Stimulated activated CD8-positive, alpha-beta memory T cell treated with anti-CD3 and anti-CD28 coated beads, Interleukin-7, amount 100 ng/mL, for 1 hour (primary cell): ENCODE results near the gene APOL3.
"Not testable (repeated sequence)": the region's sequence is repeated elsewhere in the genome, so short reads cannot be mapped to it uniquely, and the experiment has no call there.

Experiments used
- DNase-seq, 2 donors: peaks; one replicate each; pipeline ENCODE4 v3.0.0-alpha.2; 2020; ENCODE audit warnings: low read depth in 2 of 2

APOL3 gene

GRCh38 chr22:36161793-36162126, 1.2 kb upstream of the APOL3 start:
- DNase-seq = not testable (repeated sequence)

DNA sequence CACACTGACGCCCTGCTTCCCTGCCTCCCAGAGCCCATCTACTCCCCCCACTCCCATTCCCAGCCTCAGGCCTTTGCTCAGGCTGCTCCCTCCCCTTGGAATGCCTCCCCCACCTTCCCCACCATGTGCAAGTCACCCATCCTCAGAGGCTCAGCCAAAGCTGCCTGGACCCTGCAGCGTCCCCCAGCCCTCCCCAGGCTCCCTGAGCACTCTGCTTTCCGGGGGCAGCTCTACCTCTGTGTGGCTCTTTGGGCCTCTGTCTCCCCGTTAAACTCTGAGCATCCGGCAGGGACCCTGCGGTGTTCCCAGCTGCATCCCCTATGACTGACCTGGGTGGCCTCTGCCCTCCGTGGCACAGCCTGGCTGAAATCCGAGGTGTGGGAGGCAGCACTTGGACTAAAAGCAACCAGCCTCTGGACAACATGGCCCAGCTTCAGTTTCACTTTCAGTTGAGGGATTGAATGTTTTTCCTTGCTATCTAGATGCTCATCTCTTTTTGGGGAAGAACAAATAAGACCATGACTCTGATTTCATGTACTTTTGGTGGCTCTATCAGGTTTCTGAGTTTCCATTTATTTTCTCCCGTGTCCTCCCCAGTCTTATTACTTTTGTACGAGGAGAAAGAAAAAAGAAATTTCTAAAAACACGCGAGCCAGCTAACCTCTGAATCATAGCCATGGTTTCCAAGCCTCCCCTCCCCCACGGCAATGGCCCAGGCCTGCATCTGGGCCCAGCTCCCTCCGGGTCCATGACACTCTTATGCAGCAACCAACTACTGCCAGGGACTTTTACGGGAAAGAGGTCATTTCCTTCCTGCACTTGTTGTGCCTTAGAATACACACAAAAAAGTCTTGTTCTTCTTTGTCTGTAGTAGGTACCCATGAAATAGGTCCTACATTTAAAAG, 3.8 kb downstream of the APOL3 start:
- peak; percentile 34 to 44 for DNase-seq

GRCh38 chr22:36156119-36156514, 4.4 kb downstream of the APOL3 start:
- DNase-seq = no peak

DNA sequence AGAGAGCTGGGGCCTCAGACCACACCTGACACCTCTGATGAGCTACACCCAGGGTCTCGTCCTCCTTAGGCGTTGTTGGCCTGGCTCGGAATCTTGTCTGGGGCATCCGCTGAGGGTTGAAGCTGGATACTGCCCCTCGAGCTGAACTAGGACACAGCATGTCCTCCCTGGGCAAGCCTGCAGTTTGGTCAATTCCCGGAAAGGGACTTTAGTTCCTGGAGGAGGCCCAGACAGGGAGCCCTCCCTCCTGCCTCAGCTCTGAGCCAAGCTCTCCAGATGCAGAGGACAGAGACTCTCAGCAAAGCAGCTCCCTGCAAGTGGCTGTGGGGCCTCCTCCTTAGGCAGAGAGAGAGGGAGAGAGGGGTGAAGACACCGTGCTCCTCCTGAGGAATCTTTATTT, 4.9 kb downstream of the APOL3 start:
- DNase-seq = no peak

- no peak for DNase-seq
Measured at GRCh38 chr22:36154423-36154945, 6.1 kb downstream of the APOL3 start.

GRCh38 chr22:36153501-36154422, 6.8 kb downstream of the APOL3 start:
- DNase-seq = no peak

- not testable (repeated sequence) for DNase-seq
Measured at GRCh38 chr22:36152821-36153220, 7.7 kb downstream of the APOL3 start.

DNA sequence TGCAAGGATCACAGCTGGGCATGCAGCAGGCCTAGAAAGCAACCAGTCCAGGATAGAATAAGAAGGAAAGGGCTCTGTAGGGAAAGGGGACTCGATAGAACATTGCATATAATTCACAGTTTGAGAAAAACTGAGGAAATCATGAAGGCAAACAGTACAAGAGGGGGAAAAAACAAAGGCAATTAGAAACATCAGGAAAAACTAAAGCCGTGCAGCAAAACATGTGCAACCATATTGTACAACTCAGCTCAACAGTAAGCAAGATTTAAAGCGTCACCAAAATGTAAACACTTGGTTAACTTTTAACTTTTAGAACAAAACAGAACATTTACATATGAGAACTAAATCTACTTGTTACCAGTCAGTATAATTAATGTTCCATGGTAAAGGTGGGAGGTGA, 8.5 kb downstream of the APOL3 start:
- no peak for DNase-seq

GRCh38 chr22:36151006-36151595, 9.5 kb downstream of the APOL3 start:
- no peak for DNase-seq

DNA sequence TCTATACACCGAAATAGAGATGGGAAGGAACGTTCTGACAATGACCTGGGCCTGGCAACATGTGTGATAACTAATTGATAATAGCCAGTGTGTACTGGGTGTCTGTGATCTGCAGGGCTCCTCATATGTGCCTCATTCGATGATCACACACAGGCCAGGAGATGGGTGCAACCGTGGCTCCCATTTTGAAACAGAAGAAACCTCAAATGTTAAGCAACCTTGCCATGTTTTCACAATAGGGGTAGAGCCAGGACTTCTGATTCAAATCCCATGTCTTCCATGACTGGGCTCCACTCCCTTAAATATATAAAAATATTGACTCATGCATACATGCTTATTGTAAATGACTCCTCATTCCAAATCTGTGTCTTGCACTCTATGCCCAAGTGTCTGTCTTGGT, 11.1 kb downstream of the APOL3 start:
- DNase-seq = no peak

DNA sequence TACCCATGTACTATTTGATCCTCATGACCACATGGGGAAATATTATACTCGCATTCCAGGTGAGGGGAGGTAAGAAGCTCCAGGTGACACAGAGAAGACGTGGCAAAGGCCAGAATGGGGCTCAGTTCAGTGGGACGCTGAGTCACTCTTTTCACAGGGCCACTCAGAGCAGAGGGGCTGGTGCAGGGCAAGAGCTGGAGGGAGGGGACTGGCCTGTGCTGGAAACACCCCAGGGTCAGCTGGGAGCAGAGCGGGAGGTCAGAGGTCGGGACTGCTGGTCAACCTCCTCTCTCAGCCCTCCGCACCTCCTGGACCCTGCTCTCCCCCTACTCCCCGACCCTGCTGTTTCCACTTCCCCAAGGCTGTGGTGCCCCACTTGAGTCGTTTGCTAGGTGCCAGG, 12.1 kb downstream of the APOL3 start:
- DNase-seq = no peak

- no peak for DNase-seq
Measured at GRCh38 chr22:36147196-36147791, 13.3 kb downstream of the APOL3 start.

DNA sequence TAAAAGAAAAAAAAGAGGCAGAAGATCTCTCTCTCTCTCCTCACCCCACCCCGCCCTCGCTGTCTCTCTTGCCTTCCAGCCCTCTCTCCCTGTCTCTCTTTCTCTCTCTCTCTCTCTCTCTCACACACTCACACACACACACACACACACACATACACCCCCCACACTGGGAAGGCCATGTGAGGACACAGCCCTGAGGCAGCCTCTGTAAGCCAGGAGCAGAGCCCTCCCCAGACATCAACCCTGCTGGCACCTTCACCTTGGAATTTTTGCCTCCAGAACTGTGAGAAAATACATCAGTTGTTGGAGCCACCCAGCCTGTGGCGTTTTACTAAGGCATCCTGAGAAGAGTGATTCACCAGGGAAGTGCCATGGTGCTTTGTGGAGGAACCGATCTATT, 14.7 kb downstream of the APOL3 start:
- DNase-seq = no peak

DNA sequence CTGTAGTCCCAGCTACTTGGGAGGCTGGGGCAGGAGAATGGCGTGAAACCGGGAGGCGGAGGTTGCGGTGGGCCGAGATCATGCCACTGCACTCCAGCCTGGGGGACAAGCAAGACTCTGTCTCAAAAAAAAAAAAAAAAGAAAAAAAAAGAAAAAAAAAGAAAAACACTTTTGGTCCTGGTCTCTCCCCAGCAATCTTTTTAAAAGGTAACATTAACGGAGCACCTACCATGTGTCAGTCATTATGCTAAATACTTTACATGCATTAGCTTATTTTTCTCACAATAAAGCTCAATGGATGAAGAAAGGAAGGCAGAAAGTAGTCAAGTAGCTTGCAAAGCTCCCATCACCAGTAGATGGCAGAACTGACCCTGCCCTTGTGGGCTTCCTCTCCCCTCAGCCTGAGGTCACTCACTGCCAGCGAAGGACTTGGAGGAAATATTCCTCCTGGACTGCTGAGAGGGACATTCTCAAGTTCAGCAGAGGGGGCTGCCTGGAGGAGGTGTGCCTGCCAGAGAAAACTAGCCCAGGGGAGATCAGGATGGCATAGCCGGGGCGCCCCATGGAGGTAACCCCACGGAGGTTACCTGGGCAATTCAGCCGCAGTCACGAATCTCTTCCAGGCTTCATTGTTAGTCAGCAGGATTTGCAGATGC, 15.5 kb downstream of the APOL3 start:
- no peak for DNase-seq

GRCh38 chr22:36143956-36144355, 16.6 kb downstream of the APOL3 start:
- no peak for DNase-seq

DNA sequence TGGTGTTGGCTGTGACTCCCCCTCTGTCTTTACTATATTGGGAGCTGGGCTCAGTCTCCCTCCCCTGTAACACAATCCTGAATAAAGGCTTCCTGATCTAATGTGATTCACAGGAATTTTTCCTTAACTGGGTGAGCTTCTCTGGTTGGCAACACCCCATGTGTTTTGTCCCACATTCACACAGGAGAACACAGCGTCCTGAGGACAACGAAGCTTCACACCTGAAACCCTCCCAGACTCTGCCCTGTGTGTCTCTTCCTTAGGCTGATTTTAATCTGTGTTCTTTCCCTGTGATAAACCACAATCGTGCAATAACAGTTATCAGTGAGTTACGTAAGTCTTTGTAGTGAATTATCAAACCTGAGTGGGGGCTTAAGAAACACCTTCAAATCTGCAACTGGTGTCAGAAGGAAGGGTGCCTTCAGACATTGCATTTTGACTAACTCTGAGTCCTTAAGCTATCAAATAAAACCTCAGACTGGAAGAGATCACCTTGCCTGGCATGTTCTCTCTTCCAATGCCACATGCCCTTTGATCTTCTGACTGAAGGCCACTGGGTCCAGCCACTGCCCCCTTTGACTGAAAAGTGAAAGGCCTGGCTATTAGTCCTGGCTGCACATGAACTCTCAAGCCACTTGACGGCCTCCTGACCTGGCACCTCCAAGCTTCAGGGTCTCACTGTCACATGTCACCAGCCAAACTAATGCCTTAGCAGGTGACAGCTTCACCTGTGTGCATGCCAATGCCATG, 17.3 kb downstream of the APOL3 start:
- DNase-seq = no peak

- no peak for DNase-seq
Measured at GRCh38 chr22:36141481-36141880, 19.1 kb downstream of the APOL3 start.

DNA sequence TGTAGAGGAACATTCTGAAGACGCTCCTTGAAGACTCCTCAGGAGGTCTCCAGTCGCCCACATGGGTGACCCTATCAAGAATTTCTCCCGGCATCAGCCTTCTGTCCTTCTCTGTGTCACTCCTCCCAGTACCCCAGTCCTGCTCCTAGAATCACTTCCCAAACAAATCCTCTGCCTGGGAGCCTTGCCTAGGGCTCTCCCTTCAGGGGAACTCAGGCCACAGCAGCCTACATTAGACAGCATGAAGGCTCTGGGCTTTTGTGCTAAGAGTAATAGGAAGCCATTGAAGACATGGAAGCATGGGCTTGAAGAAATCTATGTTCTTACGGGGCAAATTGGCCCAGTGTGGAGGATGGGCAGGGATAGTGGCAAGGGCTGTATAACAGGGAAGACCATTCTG, 21.8 kb downstream of the APOL3 start:
- DNase-seq = not testable (repeated sequence)

DNA sequence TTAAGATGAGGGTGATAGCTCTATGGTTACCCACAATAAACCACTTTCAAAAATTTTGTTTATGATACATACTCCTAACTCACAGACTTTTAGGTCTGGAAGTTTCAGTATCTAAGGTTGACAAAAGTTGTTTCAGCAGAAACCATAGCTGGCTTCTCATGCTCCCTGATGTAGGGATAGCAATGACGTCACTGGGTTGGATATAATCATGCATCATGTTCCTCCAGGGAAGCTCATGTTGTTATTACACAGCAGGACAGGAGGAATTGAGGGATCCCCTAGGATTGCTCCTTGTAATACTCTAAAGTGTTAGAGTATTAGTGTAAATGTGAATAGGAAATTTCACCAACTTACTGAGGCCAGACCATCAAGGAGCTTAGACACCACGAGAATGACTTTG, 23.6 kb downstream of the APOL3 start:
- DNase-seq = no peak

GRCh38 chr22:36136475-36136874, 24.1 kb downstream of the APOL3 start:
- no peak for DNase-seq
